Measurements from ENCODE around the gene BUD23. TPM values are rescaled to one million over a fixed set of nuclear protein-coding genes. Genes with fewer than 3 reads are reported as not detected.

The BUD23 gene
- total and polyA plus RNA-seq, 9 of the 15 experiments (the other 6 are each of a cell fraction or from before 2014, with no cell fraction given) = 79.5 to 270 (median 150) TPM

- TF ChIP-seq TSHZ1 (CRISPR knock-in tag; IDR thresholded peaks at IDR 0.05) (no peak), KDM4B (IDR thresholded peaks at IDR 0.05; ENCODE audit: borderline replicate concordance in 2 of 2, low read depth in 1 of 2) (0 out of 4 replicates have a peak, but pooled peaks of 1 of the 2 experiments have one; percentile 47), ZNF445 (CRISPR knock-in tag; IDR thresholded peaks at IDR 0.05; ENCODE audit: low read depth) (no peak), BRF1 (IDR thresholded peaks at IDR 0.05; ENCODE audit: borderline replicate concordance, extremely low read depth, insufficient read length) (no peak), TARDBP (IDR thresholded peaks at IDR 0.05) (no peak), POU5F1 (IDR thresholded peaks at IDR 0.05; ENCODE audit: borderline replicate concordance, low read depth, low read length, partially characterized antibody) (no peak), BMI1 (IDR thresholded peaks at IDR 0.05; ENCODE audit: low read length) (no peak), SMARCB1 (IDR thresholded peaks at IDR 0.05; ENCODE audit: insufficient read length, low read depth) (no peak), LARP7 (IDR thresholded peaks at IDR 0.05) (peak; percentile 40; the same call in 1 of the 2 replicates), RB1 (IDR thresholded peaks at IDR 0.05; ENCODE audit: low read depth) (peak; percentile 85), HDGF (IDR thresholded peaks at IDR 0.05) (peak; percentile 84; the same call in 1 of the 2 replicates), ZNF639 (CRISPR knock-in tag; conservative IDR thresholded peaks at IDR 0.05 in 1 of 2, IDR thresholded peaks at IDR 0.05 in 1 of 2) (no peak), POLR2B (IDR thresholded peaks at IDR 0.05; ENCODE audit: low read depth, partially characterized antibody) (peak; percentile 67), NCOA1 (IDR thresholded peaks at IDR 0.05; ENCODE audit: low read depth) (0 out of 2 replicates have a peak, but pooled peaks have one; percentile 15), BCL6 (CRISPR knock-in tag; IDR thresholded peaks at IDR 0.05) (no peak), ZBTB34 (CRISPR knock-in tag; IDR thresholded peaks at IDR 0.05) (no peak)
- TF ChIP-seq, protein P1, sequence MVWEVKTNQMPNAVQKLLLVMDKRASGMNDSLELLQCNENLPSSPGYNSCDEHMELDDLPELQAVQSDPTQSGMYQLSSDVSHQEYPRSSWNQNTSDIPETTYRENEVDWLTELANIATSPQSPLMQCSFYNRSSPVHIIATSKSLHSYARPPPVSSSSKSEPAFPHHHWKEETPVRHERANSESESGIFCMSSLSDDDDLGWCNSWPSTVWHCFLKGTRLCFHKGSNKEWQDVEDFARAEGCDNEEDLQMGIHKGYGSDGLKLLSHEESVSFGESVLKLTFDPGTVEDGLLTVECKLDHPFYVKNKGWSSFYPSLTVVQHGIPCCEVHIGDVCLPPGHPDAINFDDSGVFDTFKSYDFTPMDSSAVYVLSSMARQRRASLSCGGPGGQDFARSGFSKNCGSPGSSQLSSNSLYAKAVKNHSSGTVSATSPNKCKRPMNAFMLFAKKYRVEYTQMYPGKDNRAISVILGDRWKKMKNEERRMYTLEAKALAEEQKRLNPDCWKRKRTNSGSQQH (CRISPR knock-in tag; IDR thresholded peaks at IDR 0.05) = no peak
- TF ChIP-seq, protein P2, sequence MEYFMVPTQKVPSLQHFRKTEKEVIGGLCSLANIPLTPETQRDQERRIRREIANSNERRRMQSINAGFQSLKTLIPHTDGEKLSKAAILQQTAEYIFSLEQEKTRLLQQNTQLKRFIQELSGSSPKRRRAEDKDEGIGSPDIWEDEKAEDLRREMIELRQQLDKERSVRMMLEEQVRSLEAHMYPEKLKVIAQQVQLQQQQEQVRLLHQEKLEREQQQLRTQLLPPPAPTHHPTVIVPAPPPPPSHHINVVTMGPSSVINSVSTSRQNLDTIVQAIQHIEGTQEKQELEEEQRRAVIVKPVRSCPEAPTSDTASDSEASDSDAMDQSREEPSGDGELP (CRISPR knock-in tag; IDR thresholded peaks at IDR 0.05; ENCODE audit: borderline replicate concordance) = peak; percentile 69
Observed at GRCh38 chr7:73734619-73735527, 51.5 kb downstream of the BUD23 start (continued).
